GM21360 (cell line): ENCODE results near the gene VSTM2L.

ENCODE experiments used
- ATAC-seq: cut with Tn5 transposase; IDR thresholded peaks from one replicate; pipeline ENCODE4 v1.9.1; 2021; ENCODE audit warnings: mild to moderate bottlenecking, moderate library complexity; ENCODE audit not compliant: unreplicated experiment

Gene VSTM2L

GRCh38 chr20:37936041-37936440 lies 33.1 kb downstream of the VSTM2L start:
- ATAC-seq, result no peak

- no peak for ATAC-seq
Measured at GRCh38 chr20:37936451-37936850, 33.5 kb downstream of the VSTM2L start.

GRCh38 chr20:37937686-37938085 lies 34.8 kb downstream of the VSTM2L start:
- ATAC-seq, result no peak

DNA sequence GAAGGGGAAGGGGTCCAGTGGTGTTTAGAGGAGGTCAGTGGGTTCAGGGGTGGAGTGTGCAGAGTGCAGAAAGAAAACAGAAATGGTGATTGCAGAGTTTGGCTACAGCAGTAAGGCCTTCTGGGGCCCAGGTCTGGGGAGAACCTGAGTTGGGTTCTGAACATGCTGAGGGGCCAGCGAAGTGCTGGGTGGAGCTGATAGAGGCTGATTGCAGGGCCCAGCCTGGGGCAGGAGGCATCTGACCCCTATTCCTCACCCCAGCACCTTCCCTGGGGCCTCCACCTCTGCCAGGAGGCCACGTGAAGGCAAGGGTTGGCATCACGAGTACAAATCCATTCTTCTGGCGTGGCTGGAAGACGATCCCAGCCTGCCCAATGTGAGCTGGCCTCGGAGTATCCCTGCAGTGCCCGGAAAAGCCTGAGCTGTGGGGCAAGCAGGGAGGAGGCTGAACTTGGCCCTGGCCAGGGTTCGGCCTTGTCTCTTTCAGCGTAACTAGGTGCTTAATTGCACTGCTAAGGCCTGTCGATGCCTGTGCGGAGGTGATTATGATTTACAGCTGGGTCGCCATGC lies 35.3 kb downstream of the VSTM2L start:
- ATAC-seq, result no peak

- ATAC-seq, result no peak
Measured at GRCh38 chr20:37938954-37939353, 36.0 kb downstream of the VSTM2L start.

DNA sequence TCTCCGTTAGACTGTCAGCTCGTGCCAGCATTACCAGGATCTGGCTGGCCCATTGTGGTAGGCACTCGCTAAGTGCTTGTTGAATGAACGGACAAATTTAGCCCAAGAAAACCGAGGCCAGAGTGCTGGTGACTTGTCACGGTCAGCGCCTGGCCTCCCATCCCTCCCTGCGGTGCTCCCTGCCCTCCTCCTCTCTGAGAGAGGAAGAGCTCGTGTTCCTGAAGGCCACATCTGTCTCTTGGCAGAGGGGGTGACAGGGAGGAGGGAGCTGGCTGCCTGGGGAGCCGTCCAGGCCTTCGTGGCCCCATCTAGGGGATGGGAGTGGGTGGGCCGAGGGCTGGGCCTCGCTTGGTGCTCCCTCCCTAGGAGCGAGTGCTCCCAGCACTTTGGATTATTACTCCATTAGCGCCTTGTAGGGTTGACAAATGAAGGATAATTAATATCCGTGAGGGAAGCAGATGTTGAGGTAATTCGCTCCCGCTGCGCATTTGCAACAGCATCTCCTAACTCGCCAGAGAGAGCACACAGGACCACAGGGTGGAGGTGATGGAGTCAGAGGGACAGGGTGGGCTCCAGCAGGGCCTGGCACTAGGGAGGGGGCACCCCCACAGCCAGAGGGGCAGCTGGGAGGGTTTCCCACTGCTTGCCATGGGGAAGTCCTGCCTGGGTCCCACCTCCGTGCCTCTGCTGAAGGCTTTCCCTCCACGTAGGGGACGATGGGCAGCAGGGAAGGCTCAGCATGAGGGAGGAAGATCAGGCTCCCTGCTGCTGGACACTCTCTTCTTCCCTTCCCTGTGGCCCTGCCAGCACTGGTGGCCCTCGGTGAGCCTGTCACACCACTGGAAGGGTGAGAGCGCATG lies 37.0 kb downstream of the VSTM2L start:
- no peak for ATAC-seq

GRCh38 chr20:37940858-37941257 lies 37.9 kb downstream of the VSTM2L start:
- no peak for ATAC-seq

GRCh38 chr20:37941332-37941731 lies 38.4 kb downstream of the VSTM2L start:
- no peak for ATAC-seq

- ATAC-seq, result no peak
Measured at GRCh38 chr20:37941992-37942391, 39.1 kb downstream of the VSTM2L start.

DNA sequence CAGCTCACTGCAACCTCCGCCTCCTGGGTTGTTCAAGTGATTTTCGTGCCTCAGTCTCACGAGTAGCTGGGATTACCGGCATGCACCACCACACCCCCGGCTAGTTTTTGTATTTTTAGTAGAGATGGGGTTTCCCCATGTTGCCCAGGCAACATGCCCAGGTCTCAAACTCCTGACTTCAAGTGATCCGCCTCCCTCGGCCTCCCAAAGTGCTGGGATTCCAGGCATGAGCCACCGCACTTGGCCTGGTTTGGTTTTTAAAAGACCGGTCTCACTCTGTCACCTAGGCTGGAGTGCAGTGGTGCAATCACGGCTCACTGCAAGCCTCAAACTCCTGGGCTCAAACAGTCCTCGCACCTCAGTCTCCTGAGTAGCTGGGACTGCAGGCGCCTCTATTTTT lies 40.1 kb downstream of the VSTM2L start:
- ATAC-seq, result no peak

DNA sequence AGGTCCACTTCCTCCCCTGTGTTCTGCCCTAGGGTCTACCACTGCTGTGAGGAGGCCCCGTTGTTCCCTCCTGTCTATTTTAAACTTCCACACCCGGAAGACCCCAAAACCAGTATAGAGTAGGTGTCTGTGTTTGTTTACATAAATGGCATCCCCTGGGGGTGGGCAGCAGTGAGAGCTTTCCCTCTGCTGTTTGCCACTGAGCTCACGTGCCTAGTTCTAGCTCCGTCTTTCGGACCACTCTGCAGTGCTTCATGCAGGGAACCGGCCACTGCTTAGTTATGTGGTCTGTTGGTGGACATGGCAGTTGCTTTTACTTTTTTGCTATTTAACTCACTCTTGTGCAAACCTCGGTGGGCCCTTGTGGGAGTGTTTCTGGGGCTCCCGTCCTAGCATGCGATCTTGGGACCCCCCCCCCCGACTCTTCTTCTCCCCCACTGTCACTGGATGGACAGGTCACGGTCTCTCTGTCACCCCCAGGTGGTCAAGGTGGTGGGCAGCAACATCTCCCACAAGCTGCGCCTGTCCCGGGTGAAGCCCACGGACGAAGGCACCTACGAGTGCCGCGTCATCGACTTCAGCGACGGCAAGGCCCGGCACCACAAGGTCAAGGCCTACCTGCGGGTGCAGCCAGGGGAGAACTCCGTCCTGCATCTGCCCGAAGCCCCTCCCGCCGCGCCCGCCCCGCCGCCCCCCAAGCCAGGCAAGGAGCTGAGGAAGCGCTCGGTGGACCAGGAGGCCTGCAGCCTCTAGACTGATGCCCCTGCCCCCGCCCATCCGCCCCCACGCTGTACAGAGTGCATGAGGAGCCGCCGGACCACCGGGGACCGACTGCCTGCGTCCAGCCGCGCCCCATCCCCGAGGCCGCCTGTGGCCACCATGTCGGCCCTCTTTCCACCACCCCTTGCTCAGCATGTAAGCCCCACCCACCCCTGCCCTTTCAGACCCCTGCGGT lies 40.9 kb downstream of the VSTM2L start:
- no peak for ATAC-seq

DNA sequence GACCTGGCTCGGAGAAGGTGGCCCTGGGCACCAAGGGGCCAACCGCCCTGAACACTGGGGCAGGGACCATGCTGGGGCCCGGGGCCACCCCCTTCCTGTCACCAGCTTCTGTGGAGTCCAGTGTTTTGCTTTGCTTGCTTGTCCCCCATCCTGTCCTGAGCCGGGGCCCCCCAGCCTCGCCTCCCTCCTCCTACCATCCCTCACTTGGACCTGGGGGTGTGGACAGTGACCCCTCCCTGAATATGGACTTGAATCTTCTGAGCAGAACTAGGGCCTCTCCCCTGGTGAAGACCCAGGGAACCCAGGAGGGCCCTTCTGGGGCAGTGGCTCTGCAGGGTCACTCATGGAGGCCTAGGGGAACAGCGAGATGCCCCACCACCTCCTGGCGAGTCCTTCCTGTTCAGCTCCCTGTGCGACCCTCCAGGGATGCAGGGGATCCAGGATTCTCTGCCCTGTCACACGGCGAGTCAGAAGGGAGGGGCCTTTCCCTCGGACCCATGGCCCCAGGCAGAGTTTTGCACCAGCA lies 41.6 kb downstream of the VSTM2L start:
- ATAC-seq, result no peak

DNA sequence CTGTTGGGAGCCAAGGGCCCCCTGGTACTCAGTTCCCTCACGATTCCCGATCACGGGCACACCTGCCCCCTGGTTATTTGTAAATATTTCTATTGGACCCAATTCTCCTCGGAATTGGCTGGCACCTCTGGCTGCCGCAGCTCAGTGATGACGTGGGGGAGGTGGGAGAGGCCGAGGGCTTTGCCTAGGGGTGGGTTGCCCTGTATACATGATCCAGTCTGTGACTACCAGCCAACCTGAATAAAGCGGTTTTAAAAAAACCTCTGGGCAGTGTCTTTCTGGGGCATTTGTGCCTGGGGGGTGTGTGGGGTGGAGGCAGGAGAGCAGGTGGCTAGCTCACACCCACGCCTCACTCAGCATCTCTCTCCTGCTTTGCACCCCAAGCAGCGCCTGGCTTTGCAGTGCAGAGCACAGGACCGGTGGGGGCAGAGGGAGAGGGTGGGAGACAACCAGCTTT lies 42.2 kb downstream of the VSTM2L start:
- ATAC-seq, result no peak

DNA sequence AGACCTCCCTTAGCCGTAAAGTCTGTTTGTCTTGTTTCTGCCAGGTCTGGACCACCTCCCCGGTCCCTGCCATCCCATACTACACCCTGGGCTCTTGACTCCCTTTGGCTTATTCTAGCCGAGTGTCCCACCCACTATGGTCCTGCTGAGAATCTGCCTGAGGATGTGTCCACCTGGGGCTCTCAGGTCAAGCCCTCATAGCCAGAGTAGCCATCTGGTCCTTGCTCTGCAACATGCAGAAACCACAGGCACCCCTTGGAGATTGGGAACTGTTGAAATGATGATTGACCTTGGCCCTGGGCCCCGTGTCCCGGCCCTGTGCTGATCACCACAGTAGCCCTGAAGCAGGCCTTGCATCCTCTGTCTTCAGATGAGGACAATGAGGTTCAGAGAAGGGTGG lies 44.0 kb downstream of the VSTM2L start:
- no peak for ATAC-seq

- ATAC-seq, result no peak
Measured at GRCh38 chr20:37947943-37948342, 45.0 kb downstream of the VSTM2L start.

DNA sequence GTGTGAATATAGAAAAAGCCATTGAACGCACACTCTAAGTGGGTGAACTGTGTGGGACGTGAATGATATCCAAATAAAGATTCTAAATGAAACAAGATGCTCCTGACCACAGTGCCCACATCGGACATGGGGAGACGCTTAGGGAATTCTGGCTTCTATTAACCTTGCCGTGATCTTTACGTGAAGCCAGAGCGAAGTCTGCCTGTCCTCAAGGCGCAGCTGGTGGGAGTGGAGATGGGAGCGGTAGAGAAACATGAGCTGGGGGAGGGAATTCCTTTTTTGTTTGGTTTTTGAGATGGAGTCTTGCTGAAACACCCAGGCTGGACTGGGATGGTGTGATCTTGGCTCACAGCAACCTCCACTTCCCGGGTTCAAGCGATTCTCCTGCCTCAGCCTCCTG lies 46.0 kb downstream of the VSTM2L start:
- ATAC-seq, result no peak

DNA sequence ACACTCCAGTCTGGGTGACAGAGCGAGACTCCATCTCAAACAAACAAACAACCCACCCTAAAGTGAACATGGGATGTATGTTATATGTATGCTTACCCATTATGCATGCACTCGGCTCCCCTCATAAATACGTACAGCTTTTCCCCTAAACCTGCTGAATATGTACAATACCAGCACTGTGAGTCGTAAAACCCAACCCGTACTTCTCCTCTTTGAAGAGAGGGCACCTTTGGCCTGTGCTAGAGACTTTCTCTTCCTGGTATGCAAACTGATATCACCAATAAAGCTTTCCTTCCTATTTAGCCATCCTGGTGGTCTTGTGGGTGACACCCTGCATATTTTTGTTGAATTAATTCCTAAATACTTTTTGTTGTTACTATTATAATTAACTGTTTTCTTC lies 51.3 kb downstream of the VSTM2L start:
- no peak for ATAC-seq

DNA sequence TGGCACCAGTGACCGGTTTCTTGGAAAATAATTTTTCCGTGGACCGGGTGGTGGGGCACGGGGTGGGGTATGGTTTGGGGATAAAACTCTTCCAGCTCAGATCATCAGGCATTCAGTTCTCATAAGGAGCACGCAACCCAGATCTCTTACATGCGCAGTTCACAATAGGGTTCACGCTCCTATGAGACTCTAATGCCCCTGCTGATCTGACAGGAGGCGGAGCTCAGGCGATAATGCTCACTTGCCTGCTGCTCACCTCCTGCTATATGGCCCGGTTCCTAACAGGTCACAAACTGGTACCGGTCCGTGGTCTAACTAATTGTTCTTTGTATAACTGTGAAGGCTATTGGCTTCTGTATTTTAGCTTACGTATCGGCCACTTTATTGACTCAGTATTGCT lies 51.7 kb downstream of the VSTM2L start:
- no peak for ATAC-seq

GRCh38 chr20:37955511-37955910 lies 52.6 kb downstream of the VSTM2L start:
- no peak for ATAC-seq

DNA sequence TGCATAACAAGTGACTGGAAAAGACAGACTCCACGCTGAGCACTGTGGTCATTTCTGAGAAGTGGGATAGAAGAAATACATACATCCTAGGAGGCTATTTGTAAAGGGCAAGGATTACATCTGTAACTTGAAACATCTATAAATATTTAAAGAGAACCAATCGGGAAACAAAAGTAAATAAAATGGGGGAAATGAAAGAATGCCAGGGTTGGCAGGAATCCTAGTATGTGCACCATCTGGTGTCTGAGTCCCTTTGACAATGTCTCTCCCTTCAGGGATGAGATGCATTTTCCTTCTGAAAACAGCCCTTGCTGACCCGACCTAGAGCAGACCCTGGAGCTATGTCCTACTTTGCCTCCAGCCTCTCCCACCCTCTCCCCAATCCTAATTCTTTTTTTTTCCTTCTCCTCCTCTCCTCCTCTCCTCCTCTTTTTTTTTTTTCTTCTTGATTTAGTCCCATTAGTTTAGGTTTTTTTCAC lies 53.2 kb downstream of the VSTM2L start:
- no peak for ATAC-seq
